WTC11 (cell line): ENCODE results near the gene C16orf95.

ENCODE experiments used
- ATF1 ChIP-seq: sonication (generic); formaldehyde crosslinking; IDR thresholded peaks from 2 replicates; pipeline ENCODE4 v1.8.1; 2023; ENCODE audit warnings: mild to moderate bottlenecking, moderate library complexity, missing genetic modification reagents
- EMX1 ChIP-seq: fragments of 250-450 bp; sonication (Bioruptor Pico); IDR thresholded peaks from 2 replicates; pipeline ENCODE4 v1.8.0; 2021; ENCODE audit warnings: mild to moderate bottlenecking
- ESRRA ChIP-seq: sonication (generic); formaldehyde crosslinking; IDR thresholded peaks from 2 replicates; pipeline ENCODE4 v1.8.1; 2022; ENCODE audit warnings: mild to moderate bottlenecking, missing genetic modification reagents, borderline replicate concordance
- NR3C1 ChIP-seq: sonication (generic); formaldehyde crosslinking; conservative IDR thresholded peaks from 2 replicates; pipeline ENCODE4 v1.8.1; 2023; ENCODE audit warnings: low read depth, mild to moderate bottlenecking, missing genetic modification reagents
- RELA ChIP-seq: sonication (generic); formaldehyde crosslinking; IDR thresholded peaks from 2 replicates; pipeline ENCODE4 v1.8.1; 2022; ENCODE audit warnings: missing genetic modification reagents, mild to moderate bottlenecking, borderline replicate concordance
- TCF7 ChIP-seq: sonication (generic); formaldehyde crosslinking; IDR thresholded peaks from 2 replicates; pipeline ENCODE4 v1.8.0; 2022; ENCODE audit warnings: mild to moderate bottlenecking, low read depth, missing genetic modification reagents, moderate library complexity
- ZNF121 ChIP-seq: sonication (generic); formaldehyde crosslinking; IDR thresholded peaks from 2 replicates; pipeline ENCODE4 v1.8.0; 2023; ENCODE audit warnings: missing genetic modification reagents
- ZSCAN18 ChIP-seq: fragments of 250-450 bp; sonication (Bioruptor Pico); IDR thresholded peaks from 2 replicates; pipeline ENCODE4 v2.1.2; 2022; ENCODE audit warnings: mild to moderate bottlenecking, moderate library complexity
- TF ChIP-seq, protein P1 (sequence below): fragments of 200-600 bp; IDR thresholded peaks from 2 replicates; pipeline ENCODE4 v1.8.0; 2022; ENCODE audit warnings: antibody characterized with exemption
- TF ChIP-seq, protein P2 (sequence below): sonication (generic); formaldehyde crosslinking; IDR thresholded peaks from 2 replicates; pipeline ENCODE4 v1.8.1; 2023; ENCODE audit warnings: mild to moderate bottlenecking, missing genetic modification reagents

GRCh38 chr16:87312008-87312407 lies 5.2 kb downstream of the C16orf95 start:
- TF ChIP-seq ZSCAN18 (CRISPR knock-in tag) (no peak), RELA (CRISPR knock-in tag) (no peak), ZNF121 (CRISPR knock-in tag) (no peak), ATF1 (CRISPR knock-in tag) (no peak), EMX1 (no peak), NR3C1 (CRISPR knock-in tag) (no peak), TCF7 (no peak), ESRRA (CRISPR knock-in tag) (no peak)
- TF ChIP-seq, protein P1, sequence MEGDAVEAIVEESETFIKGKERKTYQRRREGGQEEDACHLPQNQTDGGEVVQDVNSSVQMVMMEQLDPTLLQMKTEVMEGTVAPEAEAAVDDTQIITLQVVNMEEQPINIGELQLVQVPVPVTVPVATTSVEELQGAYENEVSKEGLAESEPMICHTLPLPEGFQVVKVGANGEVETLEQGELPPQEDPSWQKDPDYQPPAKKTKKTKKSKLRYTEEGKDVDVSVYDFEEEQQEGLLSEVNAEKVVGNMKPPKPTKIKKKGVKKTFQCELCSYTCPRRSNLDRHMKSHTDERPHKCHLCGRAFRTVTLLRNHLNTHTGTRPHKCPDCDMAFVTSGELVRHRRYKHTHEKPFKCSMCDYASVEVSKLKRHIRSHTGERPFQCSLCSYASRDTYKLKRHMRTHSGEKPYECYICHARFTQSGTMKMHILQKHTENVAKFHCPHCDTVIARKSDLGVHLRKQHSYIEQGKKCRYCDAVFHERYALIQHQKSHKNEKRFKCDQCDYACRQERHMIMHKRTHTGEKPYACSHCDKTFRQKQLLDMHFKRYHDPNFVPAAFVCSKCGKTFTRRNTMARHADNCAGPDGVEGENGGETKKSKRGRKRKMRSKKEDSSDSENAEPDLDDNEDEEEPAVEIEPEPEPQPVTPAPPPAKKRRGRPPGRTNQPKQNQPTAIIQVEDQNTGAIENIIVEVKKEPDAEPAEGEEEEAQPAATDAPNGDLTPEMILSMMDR: no peak
- TF ChIP-seq, protein P2, sequence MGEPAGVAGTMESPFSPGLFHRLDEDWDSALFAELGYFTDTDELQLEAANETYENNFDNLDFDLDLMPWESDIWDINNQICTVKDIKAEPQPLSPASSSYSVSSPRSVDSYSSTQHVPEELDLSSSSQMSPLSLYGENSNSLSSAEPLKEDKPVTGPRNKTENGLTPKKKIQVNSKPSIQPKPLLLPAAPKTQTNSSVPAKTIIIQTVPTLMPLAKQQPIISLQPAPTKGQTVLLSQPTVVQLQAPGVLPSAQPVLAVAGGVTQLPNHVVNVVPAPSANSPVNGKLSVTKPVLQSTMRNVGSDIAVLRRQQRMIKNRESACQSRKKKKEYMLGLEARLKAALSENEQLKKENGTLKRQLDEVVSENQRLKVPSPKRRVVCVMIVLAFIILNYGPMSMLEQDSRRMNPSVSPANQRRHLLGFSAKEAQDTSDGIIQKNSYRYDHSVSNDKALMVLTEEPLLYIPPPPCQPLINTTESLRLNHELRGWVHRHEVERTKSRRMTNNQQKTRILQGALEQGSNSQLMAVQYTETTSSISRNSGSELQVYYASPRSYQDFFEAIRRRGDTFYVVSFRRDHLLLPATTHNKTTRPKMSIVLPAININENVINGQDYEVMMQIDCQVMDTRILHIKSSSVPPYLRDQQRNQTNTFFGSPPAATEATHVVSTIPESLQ: no peak
